HepG2 (cell line): ENCODE data around the gene LILRB5. TPM values are rescaled to one million over a fixed set of nuclear protein-coding genes. Genes with fewer than 3 reads are reported as not detected.

Experiments used
- ATF1 ChIP-seq: IDR thresholded peaks from 2 replicates; pipeline ENCODE4 v1.6.1; 2016; ENCODE audit warnings: mild to moderate bottlenecking, control low read depth
- BCL6 ChIP-seq: IDR thresholded peaks from 2 replicates; pipeline ENCODE4 v1.6.1; 2016; ENCODE audit warnings: missing genetic modification reagents, missing compliant biosample characterization
- DDIT3 ChIP-seq: sonication (generic); formaldehyde crosslinking; IDR thresholded peaks from 2 replicates; pipeline ENCODE4 v1.4.0; 2020; ENCODE audit warnings: mild to moderate bottlenecking, missing genetic modification reagents
- E2F2 ChIP-seq: sonication (generic); formaldehyde crosslinking; IDR thresholded peaks from 2 replicates; pipeline ENCODE4 v1.4.0; 2020; ENCODE audit warnings: missing genetic modification reagents, borderline replicate concordance
- FIP1L1 ChIP-seq: fragments of 200-400 bp; formaldehyde crosslinking; IDR thresholded peaks from 2 replicates; pipeline ENCODE4 v1.6.1; 2018; ENCODE audit warnings: low read depth, mild to moderate bottlenecking, low read length, moderate library complexity, borderline replicate concordance; ENCODE audit not compliant: insufficient read depth
- JARID2 ChIP-seq: sonication (generic); formaldehyde crosslinking; IDR thresholded peaks from 2 replicates; pipeline ENCODE4 v1.8.1; 2023; ENCODE audit warnings: missing genetic modification reagents, inconsistent platforms; ENCODE audit not compliant: insufficient replicate concordance
- KLF15 ChIP-seq: sonication (generic); formaldehyde crosslinking; IDR thresholded peaks from 2 replicates; pipeline ENCODE4 v1.8.1; 2023; ENCODE audit warnings: borderline replicate concordance, mild to moderate bottlenecking, inconsistent platforms, missing genetic modification reagents, mixed read lengths
- NR2F1 ChIP-seq, 2 experiments: fragments of 450-650 bp in 1 of 2; formaldehyde crosslinking in 1 of 2; IDR thresholded peaks; 2 replicates each; pipeline versions ENCODE4 v1.5.0 to v1.6.1; 2016 to 2020; ENCODE audit warnings: mild to moderate bottlenecking in 1 of 2, missing compliant biosample characterization in 1 of 2, missing genetic modification reagents in 1 of 2, moderate library complexity in 1 of 2
- RARA ChIP-seq: IDR thresholded peaks from 2 replicates; pipeline ENCODE4 v1.6.1; 2016; ENCODE audit warnings: missing genetic modification reagents, missing compliant biosample characterization
- SALL1 ChIP-seq: sonication (generic); formaldehyde crosslinking; IDR thresholded peaks from 2 replicates; pipeline ENCODE4 v1.8.0; 2022; ENCODE audit warnings: mild to moderate bottlenecking, missing genetic modification reagents
- SP4 ChIP-seq: sonication (generic); formaldehyde crosslinking; IDR thresholded peaks from 2 replicates; pipeline ENCODE4 v1.8.1; 2023; ENCODE audit warnings: mild to moderate bottlenecking, missing genetic modification reagents
- TEAD3 ChIP-seq: optimal IDR thresholded peaks from 2 replicates; pipeline ENCODE3; 2016; ENCODE audit warnings: borderline replicate concordance
- U2AF2 ChIP-seq: fragments of 200-400 bp; formaldehyde crosslinking; IDR thresholded peaks from 2 replicates; pipeline ENCODE4 v1.6.1; 2017; ENCODE audit warnings: low read depth, mild to moderate bottlenecking, low read length
- ZBTB3 ChIP-seq: sonication (generic); formaldehyde crosslinking; IDR thresholded peaks from 2 replicates; pipeline ENCODE4 v1.4.0; 2020; ENCODE audit warnings: low read depth, mild to moderate bottlenecking, moderate library complexity, missing genetic modification reagents, borderline replicate concordance
- ZNF256 ChIP-seq: sonication (generic); formaldehyde crosslinking; conservative IDR thresholded peaks from 2 replicates; pipeline ENCODE4 v1.4.0; 2020; ENCODE audit warnings: missing genetic modification reagents
- ZNF350 ChIP-seq: sonication (generic); formaldehyde crosslinking; IDR thresholded peaks from 2 replicates; pipeline ENCODE4 v1.4.0; 2020; ENCODE audit warnings: mild to moderate bottlenecking, low read depth, missing genetic modification reagents, borderline replicate concordance
- ZNF710 ChIP-seq: sonication (generic); formaldehyde crosslinking; IDR thresholded peaks from 2 replicates; pipeline ENCODE4 v1.5.0; 2020; ENCODE audit warnings: mild to moderate bottlenecking, missing genetic modification reagents, borderline replicate concordance
- ZNF747 ChIP-seq: sonication (generic); formaldehyde crosslinking; IDR thresholded peaks from 2 replicates; pipeline ENCODE4 v1.8.1; 2023; ENCODE audit warnings: missing genetic modification reagents, mild to moderate bottlenecking, borderline replicate concordance
- polyA plus RNA-seq, 8 experiments: library from polyadenylated mRNA; depleted of rRNA in 3 of 8; stranded (reverse) in 7 of 8; unstranded in 1 of 8; fragments of >200 nt; fragmentation: Illumina TruSeq in 4 of 8; extraction: Trizol in 4 of 8; gene quantifications; 2 replicates each; pipeline versions ENCODE4 v1.2.1 to v1.2.3, GENCODE V29; 2011 to 2016; ENCODE audit warnings: low read depth in 4 of 8, missing spikeins in 1 of 8, mixed read lengths in 1 of 8; ENCODE audit not compliant: insufficient read depth in 1 of 8
- total RNA-seq, 5 experiments: library from RNA; depleted of rRNA; stranded (reverse); fragments of >200 nt; fragmentation: Illumina TruSeq; extraction: Trizol; gene quantifications; 2 replicates each; pipeline ENCODE4 v1.2.3, GENCODE V29; 2016; ENCODE audit warnings: low read depth in 1 of 5
- TF ChIP-seq, protein P1 (sequence below): sonication (generic); formaldehyde crosslinking; IDR thresholded peaks from 2 replicates; pipeline ENCODE4 v1.5.0; 2020; ENCODE audit warnings: missing genetic modification reagents, mild to moderate bottlenecking, borderline replicate concordance

LILRB5 gene
- total and polyA plus RNA-seq, 2 of the 13 experiments (the other 11 are each of a cell fraction or from before 2014, with no cell fraction given): not detected

DNA sequence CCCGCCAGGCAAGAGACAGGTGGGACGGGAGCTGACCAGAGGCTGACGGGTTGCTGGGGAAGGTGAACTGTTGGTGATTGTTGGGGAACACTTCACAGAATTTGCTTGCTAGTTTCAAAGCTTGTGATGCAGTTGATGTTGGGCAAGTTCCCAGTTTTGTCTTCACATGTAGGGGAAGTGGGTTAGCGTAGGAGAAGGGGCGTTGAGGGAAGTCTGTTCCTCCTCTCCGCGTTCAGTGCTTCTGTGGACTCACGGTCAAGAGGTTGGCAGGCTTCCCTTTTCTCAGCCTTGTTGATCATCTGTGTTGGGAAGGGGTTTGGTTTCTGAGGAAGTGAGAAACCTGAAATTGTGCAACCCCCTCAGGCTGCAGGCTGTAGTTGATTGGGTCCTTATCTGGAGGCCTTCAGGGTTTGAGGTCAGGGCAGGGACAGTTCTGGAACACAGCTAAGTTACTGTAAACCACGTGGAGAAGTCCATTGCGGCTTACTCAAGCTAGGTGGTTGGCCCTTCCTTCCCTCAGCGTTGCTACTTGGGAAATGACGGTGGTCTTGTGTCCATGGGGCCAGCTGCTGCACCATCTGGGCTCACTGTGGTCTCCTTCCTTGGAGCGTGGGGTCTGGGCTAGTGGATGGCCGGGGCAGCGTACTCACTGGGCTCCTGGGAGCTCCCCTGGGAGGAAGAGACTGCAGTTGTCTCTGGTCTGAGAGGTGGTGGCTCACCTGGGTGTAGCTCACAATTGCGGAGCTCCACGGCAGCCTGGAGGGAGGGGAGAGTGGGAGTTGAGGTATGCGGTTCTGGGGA, 48.9 kb downstream of the LILRB5 start (continued):
- 0 out of 4 replicates have a peak, but pooled peaks of 1 of the 2 experiments have one; percentile 14 for TF ChIP-seq NR2F1 (CRISPR knock-in tag; IDR thresholded peaks at IDR 0.05)
- TF ChIP-seq ATF1 (CRISPR knock-in tag): no peak
- TF ChIP-seq DDIT3 (CRISPR knock-in tag): no peak
- no peak for TF ChIP-seq ZNF256 (CRISPR knock-in tag)
- TF ChIP-seq ZNF747 (CRISPR knock-in tag): no peak
- TF ChIP-seq ZNF710 (CRISPR knock-in tag): no peak
- no peak for TF ChIP-seq TEAD3 (CRISPR knock-in tag)
- TF ChIP-seq KLF15 (CRISPR knock-in tag): no peak
- TF ChIP-seq ZNF350 (CRISPR knock-in tag): peak; percentile 33; the same call in 1 of the 2 replicates
- TF ChIP-seq FIP1L1: no peak
- TF ChIP-seq BCL6 (CRISPR knock-in tag): peak; percentile 37; the same call in 1 of the 2 replicates
- no peak for TF ChIP-seq U2AF2
- peak; percentile 76 for TF ChIP-seq RARA
- TF ChIP-seq SALL1: peak; percentile 37; the same call in 1 of the 2 replicates
- peak; percentile 36; the same call in 1 of the 2 replicates for TF ChIP-seq SP4 (CRISPR knock-in tag)
- TF ChIP-seq, protein P1, sequence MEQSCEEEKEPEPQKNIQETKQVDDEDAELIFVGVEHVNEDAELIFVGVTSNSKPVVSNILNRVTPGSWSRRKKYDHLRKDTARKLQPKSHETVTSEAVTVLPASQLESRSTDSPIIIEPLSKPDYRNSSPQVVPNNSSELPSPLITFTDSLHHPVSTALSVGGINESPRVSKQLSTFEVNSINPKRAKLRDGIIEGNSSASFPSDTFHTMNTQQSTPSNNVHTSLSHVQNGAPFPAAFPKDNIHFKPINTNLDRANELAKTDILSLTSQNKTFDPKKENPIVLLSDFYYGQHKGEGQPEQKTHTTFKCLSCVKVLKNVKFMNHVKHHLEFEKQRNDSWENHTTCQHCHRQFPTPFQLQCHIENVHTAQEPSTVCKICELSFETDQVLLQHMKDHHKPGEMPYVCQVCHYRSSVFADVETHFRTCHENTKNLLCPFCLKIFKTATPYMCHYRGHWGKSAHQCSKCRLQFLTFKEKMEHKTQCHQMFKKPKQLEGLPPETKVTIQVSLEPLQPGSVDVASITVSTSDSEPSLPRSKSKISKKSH (CRISPR knock-in tag): no peak
- no peak for TF ChIP-seq E2F2 (CRISPR knock-in tag)
- no peak for TF ChIP-seq JARID2 (CRISPR knock-in tag)
- TF ChIP-seq ZBTB3 (CRISPR knock-in tag): no peak
